ENCODE data around the gene P3H2.

- TF ChIP-seq CTCF (IDR thresholded peaks at IDR 0.05) = no peak
- TF ChIP-seq ZFX (IDR thresholded peaks at IDR 0.05; ENCODE audit: borderline replicate concordance) = no peak
These were observed 31.8 kb downstream of the P3H2 start for GRCh38 chr3:190088890-190089289.

Measured in 22Rv1 (cell line).